Measurements from ENCODE around the gene PCYT2.
"Not testable (repeated sequence)": the region's sequence is repeated elsewhere in the genome, so short reads cannot be mapped to it uniquely, and the experiment has no call there.

Gene PCYT2

DNA sequence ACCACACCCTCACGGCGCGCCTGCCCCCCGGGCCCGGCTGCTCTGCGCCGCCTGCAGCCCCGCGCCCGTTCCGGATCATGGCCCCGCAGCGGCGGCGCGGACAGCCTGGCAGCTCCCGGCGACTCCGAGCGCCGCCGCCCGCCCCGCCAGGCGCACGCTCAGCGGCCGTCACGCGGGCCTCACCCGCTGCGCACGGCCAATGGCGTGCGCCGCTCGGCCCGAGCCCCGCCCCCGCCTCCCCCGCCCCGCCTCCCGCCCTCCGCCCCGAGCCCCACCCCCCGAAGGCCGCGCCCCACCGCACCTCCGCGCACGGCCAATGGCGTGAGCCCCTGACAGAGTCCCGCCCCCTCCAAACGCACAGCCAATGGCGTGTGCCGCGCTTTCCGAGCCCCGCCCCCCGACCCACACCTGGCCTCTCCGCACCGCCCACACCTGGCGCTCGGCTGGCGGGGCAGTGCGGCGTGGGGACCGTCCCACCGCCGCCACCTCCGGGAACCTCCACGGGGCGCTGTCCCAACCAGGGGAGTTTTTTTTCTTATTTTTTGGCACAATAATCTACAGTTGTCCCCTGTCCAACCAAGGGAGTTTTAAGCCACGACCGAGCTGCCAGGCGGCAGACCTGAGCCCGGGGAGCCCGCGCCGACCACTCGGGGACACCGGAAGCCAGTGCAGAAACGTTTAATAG lies at the start of gene PCYT2:
Gene PCYT2, minus strand, starts transcription at position 123 of the 685 bp plus-strand sequence. Its CDS starts 44 bp downstream, at position 79.
- DNase-seq = peak; percentile 93

DNA sequence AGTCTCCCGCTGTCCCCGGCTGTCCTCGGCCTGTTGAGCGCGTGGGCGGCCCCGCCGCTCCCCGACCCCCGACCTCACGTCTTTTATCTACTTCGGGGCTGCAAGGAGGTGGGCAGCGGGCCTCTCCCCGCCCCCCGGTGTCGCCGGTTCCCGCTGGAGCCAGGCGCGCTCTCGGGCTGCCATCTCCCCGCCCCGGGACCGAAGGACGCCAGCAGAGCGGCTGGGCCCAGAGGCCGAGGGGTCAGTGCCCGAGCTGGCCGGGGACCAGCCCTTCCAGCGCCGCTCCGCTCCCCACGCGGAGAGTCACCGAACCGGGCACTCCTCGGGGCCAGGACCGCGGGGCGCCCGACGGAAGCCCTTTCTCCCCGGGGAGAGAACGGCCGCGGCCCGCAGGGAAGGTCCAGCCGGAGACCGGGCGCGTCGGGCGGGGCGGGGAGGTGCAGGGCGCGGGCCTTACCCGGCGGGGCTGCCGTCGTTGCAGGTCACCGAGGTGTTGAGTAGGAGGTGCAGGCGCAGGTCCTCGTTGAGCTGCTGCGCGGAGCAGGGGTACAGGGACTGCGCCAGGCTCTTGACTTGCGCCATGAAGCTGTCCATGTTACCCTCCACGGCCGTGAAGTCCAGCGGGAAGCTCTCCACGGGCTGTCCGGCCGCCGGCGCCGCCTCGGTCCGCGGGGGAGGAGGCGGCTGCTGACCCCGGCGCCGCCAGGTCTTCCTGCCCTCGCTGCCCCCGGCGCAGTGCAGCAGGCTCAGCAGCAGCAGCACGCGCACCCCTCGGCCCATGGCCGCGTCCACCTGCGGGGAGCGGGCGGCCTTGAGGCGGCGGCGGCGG lies 49.1 kb upstream of the PCYT2 start:
- no peak for DNase-seq

DNA sequence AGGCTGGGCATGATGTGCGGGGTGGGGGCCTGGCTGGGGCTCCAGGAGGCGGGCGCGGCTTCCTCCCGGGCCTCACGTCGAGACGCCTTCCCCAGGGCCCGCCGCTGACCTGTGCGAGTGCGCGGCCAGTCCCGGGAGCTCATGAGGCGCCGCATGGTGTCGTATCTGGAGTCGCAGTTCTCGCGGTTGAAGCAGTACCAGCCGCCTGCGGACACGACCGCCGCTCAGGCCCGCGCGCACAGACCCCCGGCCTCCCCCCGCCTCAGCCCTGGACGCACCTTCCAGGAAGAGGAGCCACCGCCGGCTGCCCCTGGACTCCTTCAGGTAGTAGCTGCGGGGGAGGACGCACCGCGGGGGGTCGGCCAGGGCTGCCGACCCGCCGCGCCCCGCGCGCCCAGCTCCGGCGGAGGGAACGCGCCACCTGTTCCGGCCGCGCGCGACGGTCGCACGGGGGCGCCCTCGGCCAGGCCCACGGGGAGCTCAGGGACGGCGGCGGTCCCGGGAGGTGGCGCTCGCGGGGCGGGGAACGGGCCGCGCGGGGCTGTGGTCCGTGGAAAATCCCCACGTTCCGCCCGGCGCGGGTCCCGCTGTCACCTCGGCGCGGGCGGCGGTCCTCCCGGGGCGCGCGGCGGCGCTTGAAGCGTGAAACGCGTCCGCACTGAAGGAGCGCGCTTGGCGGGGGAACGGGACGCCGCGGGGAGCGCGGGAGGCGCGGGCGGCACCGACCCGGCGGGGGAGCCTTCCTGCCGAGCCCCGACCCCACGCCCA lies 48.3 kb upstream of the PCYT2 start:
- DNase-seq = no peak

DNA sequence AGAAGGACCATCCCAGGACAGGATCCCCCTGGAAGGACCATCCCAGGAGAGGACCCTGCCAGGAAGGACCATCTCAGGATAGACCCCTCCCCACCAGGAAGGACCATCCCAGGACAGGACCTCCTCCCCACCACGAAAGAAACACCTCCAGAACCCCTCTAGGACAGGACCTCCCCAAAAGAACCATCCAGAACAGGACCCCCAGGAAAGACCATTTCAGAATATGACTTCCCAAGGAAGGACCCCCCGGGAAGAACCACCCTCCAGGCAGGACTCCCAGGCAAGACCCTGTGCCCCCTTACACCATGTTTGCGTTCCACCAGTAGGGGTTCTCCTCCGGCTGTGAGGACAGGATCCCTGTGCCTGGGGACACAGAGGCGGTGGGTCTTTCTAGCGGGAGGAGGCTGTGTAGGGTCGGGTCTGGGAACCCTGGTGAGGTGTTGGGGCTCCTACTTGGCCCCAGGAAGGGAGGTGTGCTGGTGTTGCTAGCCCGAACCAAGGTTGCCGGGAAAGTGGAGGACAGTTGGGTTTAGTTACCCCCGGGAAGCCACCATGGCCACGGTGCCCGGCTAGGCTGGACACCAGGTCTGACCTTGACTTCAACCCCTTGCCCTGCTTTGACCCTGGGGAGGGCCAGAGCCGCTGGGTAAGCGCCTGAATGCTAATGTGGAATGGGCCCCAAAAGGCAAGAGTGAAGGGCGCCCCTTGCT lies 47.6 kb upstream of the PCYT2 start:
- DNase-seq = no peak

DNA sequence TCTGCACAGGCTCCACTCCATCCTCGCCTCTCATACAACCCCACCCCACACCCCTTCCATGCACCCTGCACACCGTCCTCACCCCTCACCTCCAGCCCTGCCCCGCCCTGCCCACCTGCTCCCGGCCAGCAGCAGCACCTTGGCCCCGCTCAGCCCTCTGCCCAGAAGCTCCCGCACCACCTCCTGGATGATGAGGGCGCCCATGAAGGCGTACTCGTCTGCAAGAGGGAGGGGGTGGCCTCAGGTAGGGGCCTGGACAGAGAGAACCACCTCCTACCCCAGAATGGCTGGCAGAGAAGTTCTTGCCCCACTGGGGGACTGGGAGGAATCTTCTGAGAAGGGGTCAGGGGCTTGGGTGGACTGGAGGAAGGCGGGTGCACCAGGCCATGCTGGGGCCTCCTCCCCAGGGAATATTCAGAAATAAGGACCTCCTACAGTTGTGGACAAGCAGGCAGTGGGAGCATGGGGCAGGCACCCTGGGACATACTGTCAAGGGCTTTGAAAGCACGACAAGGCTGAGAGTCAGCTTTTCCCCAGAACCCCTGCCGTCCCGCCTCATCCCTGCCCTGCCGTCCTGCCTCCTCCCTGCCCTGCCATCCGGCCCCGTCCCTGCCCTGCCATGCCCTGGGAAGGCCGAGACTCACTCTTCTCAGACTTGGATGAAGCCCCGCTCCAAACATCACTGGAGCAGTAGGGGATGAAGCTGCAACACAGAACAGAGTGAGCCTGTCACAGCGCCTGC lies 46.7 kb upstream of the PCYT2 start:
- DNase-seq = no peak

DNA sequence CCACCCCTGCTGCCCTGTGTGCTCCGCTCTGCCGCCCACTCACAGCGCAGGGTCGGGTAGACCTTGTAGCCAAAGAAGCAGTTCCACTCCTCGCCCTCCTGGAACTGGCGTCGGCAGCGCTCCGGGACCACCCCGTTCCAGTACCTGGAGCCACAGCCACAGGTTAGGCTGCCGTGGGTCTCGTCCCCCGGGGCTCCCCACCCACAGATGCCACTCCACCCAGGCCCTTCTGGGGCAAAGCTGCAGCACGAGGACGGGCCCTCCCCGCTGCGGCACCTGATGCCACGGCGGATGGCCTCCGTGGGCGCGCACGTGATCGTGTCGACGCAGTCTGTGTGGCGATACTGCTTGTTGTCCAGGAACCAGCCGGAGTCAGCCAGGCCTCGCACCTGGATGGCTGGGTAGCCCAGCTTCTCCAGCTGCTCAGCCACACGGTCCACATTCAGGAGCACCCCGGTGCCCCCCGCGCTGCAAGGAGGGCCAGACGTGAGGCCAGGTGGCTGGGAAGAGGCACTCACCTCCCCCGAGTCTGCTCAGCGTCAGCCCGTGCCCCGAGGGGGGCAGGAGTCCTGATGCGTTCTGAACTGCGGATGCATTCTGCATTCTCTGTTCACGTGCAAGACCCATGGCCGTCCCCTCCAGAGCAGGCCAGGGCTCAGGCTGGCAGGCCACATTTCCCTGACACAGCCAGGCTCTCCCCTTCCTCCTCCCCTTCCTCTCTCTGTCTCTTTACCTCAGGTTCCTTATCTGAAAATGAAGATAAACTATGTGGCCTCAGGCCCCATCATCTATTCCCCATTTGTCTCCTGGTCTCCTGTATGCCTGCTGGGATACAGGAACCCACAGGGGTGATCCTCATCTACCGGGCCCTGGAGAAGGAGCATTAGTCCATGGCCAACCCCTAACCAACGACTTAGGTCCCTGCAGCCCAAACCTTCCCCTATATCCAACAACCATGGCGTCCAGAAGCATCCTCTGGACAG lies 45.7 kb upstream of the PCYT2 start:
- DNase-seq = no peak

DNA sequence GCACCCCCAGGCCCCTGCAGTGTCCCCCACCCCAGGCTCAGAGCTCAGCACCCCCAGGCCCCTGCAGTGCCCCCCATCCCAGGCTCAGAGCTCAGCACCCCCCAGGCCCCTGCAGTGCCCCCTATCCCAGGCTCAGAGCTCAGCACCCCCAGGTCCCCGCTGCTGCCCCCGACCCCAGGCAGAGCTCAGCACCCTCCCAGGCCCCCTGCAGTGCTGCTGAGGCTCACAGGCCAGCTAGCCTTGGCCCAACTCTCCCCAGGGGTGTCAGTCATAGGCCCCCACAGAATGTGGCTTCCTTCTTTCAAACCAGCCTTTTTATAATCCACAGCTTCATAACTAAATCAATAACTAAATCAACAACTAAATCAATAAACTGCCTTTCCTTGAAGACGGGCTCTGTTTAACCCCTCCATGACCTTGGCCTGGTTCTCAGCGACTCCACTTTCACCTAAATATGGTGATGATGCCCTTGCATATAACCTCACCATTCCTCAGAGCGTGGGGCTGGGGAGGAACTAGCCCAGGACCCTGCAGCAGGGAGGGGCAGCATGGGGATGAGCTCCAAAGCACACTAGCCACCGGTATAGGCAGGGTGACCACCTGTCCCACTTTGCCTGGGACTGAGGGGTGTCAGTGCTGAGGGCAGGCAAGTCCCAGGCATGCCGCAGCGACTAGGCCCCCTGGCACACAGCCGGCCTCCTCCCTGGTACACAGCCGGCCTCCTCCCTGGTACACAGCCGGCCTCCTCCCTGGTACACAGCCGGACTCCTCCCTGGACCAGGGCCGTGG lies 44.8 kb upstream of the PCYT2 start:
- DNase-seq = no peak

DNA sequence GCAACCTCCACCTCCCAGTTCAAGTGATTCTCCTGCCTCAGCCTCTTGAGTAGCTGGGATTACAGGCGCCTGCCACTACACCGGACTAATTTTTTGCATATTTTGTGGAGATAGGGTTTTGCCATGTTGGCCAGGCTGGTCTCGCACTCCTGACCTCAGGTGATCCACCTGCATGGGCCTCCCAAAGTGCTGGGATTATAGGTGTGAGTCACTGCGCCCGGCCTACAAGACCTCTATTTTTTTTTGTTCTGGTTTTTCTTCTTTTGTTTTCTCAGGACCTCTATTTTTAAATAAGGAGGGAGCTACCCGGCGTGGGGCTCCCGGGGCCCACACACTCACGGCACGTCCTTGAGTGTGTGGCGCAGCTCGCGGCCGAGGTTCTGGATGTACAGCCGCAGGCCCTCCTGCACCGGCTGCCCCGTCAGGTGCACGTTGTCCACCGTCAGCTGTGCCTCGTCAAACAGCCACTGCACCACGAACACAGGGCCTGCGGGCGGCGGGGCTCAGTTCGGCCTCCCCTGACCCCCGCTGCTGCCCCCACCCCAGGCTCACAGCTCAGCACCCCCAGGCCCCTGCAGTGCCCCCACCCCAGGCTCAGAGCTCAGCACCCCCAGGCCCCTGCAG lies 44.0 kb upstream of the PCYT2 start:
- no peak for DNase-seq

DNA sequence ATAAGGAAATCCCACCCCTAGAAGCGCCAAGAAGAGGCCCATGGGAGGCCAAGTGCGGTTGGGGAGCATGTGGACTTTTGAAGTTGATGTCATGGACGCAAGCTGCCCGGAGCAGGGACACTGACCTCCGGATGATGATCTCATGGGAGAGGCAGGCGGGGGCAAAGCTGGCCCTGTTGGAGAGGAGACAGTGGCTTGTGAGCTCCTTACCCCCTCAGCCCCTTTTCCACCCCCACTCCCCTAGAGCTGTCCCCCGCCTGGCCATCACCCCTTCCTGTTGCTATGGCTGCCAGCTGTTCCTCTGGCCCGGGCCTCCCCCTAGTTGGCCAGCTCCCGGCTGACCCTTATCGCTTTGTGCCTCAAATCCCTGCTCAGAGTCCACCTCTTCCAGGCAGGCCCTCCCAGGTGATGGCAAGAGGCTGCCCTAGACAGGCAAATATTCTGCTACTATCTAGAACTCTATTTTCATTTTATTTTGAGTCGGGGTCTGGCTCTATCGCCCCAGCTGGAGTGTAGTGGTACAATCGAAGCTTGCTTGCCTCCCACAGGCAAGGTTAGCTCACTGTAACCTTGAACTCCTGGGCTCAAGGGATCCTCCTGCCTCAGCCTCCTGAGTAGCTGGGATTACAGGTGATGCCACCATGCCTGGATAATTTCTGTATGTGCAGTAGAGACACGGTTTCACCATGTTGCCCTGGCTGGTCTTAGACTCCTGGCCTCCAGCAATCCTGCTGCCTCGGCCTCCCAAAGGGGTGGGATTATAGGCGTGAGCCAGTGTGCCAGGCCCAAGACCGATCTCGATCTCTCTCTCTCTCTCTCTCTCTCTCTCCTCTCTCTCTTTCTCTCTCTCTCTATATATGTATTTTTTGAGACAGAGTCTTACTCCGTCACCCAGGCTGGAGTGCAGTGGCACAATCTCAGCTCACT lies 43.2 kb upstream of the PCYT2 start:
- no peak for DNase-seq

DNA sequence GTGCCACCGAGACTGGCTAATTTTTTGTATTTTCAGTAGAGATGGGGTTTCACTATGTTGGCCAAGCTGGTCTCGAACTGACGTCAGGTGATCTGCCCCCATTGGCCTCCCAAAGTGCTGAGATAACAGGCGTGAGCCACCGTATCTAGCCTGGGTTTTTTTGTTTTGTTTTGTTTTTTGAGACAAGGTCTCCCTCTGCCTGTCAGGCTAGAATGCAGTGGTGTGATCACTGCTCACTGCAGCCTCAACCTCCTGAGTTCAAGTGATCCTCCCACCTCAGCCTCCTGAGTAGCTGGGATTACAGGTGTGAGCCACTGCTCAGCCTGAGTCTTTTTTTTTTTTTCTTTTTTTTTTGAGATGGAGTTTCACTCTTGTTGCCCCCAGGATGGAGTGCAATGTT lies 42.2 kb upstream of the PCYT2 start:
- not testable (repeated sequence) for DNase-seq

DNA sequence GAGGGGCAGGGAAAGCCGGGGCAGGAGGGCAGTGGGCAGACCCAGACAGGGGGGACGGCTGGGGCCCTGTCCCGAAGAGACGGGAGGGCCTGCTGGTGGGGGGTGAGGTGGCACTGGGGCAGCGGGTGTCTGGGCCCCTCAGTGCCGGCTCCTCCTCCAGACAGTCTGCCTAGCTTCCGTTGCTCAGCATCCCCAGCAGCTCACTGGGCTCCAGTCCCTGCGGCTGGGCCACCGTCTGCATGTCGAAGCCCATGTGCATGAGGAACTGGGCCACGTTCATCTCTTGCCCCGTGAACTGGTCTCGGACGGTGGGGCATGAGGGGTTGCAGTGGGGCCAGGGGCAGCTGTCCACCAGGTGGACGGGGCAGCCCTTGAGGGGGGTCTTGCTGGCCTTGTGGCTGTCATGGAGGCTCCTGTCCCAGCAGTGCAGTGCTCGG lies 41.6 kb upstream of the PCYT2 start:
- peak; percentile 35 for DNase-seq

DNA sequence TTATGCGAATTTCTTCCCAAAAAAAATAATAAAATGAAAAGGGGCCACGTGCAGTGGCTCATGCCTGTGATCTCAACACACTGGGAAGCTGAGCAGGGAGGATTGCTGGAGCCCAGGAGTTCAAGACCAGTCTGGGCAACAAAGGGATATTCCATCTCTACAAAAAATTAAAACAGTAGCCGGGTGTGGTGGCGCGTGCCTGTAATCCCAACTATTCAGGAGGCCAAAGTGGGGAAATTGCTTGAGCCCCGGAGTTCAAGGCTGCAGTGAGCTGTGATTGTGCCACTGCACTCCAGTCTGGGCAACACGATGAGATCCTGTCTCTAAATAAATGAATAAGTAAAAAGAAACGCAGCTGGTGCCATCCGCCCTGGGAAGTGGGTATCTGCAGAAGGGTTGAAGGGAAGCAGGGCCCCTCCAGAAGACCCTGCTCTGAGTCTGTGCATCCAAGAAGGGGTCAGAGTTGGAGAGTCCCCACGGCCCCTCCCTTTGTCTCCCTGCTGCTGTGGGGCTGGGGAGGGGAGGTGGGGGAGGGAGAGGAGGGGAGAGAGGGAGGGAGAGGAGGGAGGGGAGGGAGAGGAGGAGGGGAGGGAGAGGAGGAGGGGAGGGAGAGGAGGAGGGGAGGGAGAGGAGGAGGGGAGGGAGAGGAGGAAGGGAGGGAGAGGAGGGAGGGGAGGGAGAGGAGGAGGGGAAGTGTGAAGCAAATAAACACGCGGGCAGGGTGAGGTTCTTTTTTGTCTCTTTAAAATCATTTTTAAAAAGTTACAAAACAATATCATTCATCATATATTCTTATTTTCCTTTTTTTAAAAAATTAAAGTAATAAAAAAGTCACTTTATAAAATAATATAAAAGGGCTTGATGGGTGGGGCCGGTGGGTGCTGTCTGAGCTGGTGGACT lies 40.8 kb upstream of the PCYT2 start:
- DNase-seq = no peak

DNA sequence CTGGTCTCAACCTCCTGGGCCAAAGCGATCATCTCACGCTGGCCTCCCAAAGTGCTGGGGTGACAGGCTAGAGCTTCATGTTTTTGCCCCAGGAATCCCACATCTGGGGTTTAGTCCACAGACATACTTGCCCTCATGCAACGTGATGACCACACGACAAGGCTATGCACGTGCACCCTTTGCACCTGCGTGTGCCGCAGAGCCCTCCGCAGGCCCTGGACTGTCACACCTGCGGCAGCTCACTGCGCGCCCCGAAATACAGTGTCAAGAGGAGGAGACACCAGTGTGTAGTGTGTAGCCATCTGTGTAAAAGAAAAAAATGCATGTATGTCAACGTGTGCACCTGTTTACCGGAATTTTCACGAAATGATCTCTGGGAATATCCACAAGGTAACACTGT lies 39.3 kb upstream of the PCYT2 start:
- no peak for DNase-seq

DNA sequence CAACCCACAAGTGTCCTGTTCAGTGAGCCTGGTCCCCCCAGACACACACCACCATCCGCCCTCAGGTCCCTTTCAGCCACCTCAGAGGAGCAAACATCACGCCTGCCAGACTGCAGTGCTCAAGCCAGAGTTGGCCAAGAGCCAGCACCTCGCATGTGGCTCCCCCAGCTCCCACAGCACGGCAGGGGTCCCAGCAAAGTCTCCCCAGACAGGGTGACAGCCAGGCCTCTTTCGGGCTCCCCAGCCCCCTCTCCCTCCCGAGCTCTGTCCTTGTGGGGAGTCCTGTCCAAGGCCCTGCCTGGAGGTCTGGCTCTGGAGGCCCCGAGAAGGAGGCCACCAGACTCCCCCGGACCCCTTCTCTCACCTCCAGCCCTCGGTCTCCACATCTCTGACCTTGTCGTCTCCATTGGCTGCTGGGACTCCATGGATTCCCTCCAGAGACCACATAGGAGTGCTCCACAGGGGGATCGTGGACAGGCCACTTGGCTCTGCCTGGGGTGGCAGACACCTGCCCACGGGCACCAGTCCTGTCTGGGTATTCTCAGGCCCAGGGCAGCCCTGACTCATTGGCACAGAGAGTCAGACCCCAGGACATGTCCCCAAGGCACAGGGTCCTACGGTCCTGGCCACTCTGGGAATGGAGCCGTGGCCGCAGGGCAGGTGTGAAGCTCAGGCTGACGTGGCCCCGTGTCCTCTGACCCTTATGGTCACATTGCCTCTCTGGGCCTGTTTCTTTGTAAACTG lies 37.6 kb upstream of the PCYT2 start:
- no peak for DNase-seq

DNA sequence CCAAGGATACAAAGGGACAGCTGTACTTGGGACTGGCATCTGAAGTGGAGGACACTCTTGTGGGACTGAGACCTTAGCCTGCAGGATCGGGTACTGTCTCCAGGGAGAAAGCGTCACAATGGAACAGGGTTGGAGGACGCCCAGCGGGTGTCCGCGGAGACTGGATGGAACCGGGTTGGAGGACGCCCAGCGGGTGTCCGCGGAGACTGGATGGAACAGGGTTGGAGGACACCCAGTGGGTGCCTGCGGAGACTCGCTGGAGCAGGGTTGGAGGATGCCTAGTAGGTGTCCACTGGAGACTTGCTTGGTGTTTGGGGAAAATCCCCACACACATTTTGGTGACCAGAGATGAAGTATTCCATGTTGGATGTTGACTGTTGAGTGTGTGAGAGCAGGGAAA lies 36.0 kb upstream of the PCYT2 start, which contains the start of gene MYADML2:
Gene MYADML2, minus strand, starts transcription at position 45 of the 400 bp plus-strand sequence. CDS start 5,492 bp downstream, outside the sequence.
- no peak for DNase-seq

DNA sequence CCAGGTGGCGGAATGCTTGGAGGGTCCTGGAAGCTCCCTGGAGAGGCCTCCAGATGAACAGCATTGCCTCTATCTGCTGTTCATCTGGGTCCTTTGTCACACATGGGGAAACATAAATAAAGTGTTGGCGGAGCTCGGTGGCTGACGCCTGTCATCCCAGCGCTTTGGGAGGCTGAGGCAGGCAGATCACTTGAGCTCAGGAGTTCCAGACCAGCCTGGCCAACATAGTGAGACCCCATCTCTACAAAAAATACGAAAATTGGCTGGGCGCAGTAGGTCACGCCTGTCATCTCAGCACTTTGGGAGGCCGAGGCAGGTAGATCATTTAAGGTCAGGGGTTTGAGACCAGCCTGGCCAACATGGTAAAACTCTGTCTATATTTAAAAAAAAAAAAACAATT lies 33.7 kb upstream of the PCYT2 start:
- DNase-seq = no peak

All from left hindlimb (tissue), 1 donor.